HG02763 (cell line): ENCODE results near the gene ENHO.

Experiments used
- ATAC-seq: cut with Tn5 transposase; IDR thresholded peaks from one replicate; pipeline ENCODE4 v1.9.1; 2021; ENCODE audit warnings: mild to moderate bottlenecking, moderate library complexity; ENCODE audit not compliant: unreplicated experiment

The ENHO gene

GRCh38 chr9:34508463-34508862, 14.3 kb downstream of the ENHO start:
- ATAC-seq: no peak

- ATAC-seq: no peak
Observed at GRCh38 chr9:34507966-34508365, 14.8 kb downstream of the ENHO start.

GRCh38 chr9:34507556-34507955, 15.2 kb downstream of the ENHO start:
- ATAC-seq: no peak

- ATAC-seq: no peak
Observed at GRCh38 chr9:34506623-34507022, 16.2 kb downstream of the ENHO start.

GRCh38 chr9:34505370-34506120, 17.2 kb downstream of the ENHO start:
- no peak for ATAC-seq

GRCh38 chr9:34503406-34503805, 19.4 kb downstream of the ENHO start:
- ATAC-seq: no peak

GRCh38 chr9:34502891-34503290, 19.9 kb downstream of the ENHO start:
- ATAC-seq: no peak

- no peak for ATAC-seq
Observed at GRCh38 chr9:34502471-34502870, 20.3 kb downstream of the ENHO start.

GRCh38 chr9:34501889-34502425, 20.8 kb downstream of the ENHO start:
- no peak for ATAC-seq

GRCh38 chr9:34501372-34501771, 21.4 kb downstream of the ENHO start:
- no peak for ATAC-seq

- no peak for ATAC-seq
Observed at GRCh38 chr9:34500623-34501267, 22.0 kb downstream of the ENHO start.

GRCh38 chr9:34499076-34499475, 23.7 kb downstream of the ENHO start:
- ATAC-seq: no peak

- ATAC-seq: no peak
Observed at GRCh38 chr9:34498553-34498952, 24.2 kb downstream of the ENHO start.

GRCh38 chr9:34496149-34496712, 26.6 kb downstream of the ENHO start:
- ATAC-seq: no peak

- no peak for ATAC-seq
Observed at GRCh38 chr9:34493972-34494535, 28.7 kb downstream of the ENHO start.

GRCh38 chr9:34492051-34492450, 30.7 kb downstream of the ENHO start:
- ATAC-seq: no peak

GRCh38 chr9:34491596-34491995, 31.2 kb downstream of the ENHO start:
- no peak for ATAC-seq

- ATAC-seq: no peak
Observed at GRCh38 chr9:34490760-34491159, 32.0 kb downstream of the ENHO start.

- ATAC-seq: no peak
Observed at GRCh38 chr9:34490360-34490759, 32.4 kb downstream of the ENHO start.

GRCh38 chr9:34486572-34486971, 36.2 kb downstream of the ENHO start:
- no peak for ATAC-seq

GRCh38 chr9:34485822-34486221, 37.0 kb downstream of the ENHO start:
- no peak for ATAC-seq

- ATAC-seq: no peak
Observed at GRCh38 chr9:34484678-34485077, 38.1 kb downstream of the ENHO start.
